Endothelial cell of hepatic sinusoid (primary cell): Measurements from ENCODE around the gene RPL10A.
"Not testable (repeated sequence)": the region's sequence is repeated elsewhere in the genome, so short reads cannot be mapped to it uniquely, and the experiment has no call there.

Experiments
- in situ Hi-C: cut with HindIII; loops from 2 replicates; pipeline ENCODE4 v1.10.0; 2017; ENCODE audit warnings: low sequenced_read_pairs

RPL10A gene

GRCh38 chr6:35506536-35506935 is 38.3 kb downstream of the RPL10A start:
- in situ Hi-C loops = no loop called here

DNA sequence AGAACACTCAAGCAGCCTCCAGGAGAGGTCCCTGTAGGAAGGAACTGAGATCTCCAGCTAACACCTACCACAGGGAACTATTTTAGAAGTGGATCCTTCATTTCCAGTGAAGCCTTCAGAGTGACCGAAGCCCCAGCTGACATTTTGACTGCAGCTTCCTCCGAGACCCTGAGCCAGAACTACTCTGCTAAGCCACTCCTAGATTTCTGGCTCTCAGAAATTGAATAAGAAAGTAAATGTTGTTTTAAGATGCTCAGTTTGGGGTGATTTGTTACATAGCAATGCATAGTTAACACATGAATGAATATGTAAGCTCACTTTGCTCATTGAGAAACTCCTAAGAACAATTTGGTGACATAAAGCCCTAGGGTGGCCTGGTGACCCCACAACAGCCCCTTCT is 39.0 kb downstream of the RPL10A start:
- in situ Hi-C loops = no loop called here

DNA sequence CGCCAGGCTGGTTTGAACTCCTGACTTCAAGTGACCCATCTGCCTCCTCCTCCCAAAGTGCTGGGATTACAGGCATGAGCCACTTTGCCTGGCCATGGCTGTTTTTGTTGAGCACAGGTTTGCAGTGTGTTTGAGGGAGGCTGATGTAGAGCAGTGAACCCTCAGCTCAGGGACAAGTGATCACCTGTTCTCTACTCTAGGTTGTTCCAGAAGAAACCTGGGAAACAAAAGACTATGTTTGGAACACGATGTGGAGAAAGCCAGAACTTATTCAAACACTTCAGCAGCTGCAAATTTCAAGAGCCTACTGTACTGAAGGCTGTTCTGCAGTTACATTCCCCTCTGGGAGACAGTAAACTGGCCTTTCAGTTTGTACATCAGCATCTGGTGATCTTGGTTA is 39.8 kb downstream of the RPL10A start:
- in situ Hi-C loops = no loop called here

GRCh38 chr6:35508542-35508941 is 40.3 kb downstream of the RPL10A start:
- in situ Hi-C loops = no loop called here

GRCh38 chr6:35510916-35511561 is 42.8 kb downstream of the RPL10A start:
- in situ Hi-C loops = loop anchor here (5.0 kb wide), 1 partner anchor 41 kb away; no protein-coding TSS in a partner anchor

DNA sequence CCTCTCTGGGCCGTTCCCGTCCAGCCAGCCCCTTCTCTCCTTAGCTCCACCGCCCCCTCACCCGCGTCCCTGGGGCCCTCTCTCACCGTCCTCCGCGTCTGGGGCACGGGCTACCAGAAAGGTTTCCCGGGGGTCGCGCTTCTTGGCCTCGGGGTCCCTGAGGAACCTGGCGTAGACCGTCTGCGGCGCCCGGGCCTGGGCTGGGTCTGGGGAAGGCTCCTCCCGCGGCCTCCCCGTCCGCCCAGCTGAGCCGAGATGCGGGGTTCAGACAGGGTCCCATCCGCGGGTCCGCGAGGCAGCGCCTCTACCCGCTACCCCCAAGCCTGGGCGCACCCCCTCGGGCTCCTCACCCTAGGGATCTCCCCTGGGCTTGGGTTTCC is 43.4 kb downstream of the RPL10A start:
- in situ Hi-C loops = loop anchor here (5.0 kb wide), 1 partner anchor 41 kb away; no protein-coding TSS in a partner anchor

DNA sequence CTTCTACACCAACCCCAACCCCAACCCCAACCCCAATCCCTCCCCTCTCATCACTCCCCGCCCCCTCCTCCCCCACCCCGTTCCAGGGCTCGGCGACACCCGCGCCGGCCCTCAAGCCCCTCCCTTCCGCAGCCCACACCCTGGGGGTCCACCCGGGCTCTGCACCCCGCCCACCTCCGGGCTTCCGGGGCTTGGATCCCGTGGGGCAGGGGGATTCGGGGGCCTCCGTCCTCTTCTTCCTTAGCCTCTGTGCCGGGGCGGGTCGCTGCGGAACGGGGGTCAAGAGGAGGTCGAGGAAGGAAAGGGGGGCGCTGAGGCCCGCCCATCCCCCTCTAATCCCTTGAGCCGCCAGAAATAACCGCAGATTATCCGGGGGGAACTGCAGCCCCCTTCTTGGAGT is 43.8 kb downstream of the RPL10A start:
- in situ Hi-C loops = loop anchor here (5.0 kb wide), 1 partner anchor 40 kb away; no protein-coding TSS in a partner anchor

DNA sequence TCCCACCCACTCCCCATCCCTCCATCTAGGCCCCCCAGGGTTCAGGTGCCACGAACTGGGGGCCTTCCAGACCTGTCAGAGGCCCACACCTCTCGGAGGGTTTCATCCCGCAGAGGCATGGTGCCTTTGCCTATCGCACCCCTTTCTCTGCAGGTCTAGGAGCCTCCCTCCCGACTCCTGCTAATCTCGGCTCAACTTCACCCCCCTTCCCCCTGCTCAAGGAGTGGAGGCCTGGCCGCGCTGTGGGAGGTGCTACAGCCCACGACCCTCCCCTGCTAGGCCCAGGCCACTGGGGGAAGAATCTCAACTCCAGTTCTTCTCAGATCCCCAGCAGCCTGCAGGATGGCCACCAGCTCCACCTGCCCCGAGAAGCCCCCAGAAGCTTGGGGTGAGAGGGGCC is 44.5 kb downstream of the RPL10A start, which contains the start of gene TULP1:
TULP1 (minus strand) TSS at position 157 of the 400 bp plus-strand sequence; CDS start at position 119, 38 bp downstream.
- in situ Hi-C loops = loop anchor here (5.0 kb wide), 1 partner anchor 40 kb away; no protein-coding TSS in a partner anchor

DNA sequence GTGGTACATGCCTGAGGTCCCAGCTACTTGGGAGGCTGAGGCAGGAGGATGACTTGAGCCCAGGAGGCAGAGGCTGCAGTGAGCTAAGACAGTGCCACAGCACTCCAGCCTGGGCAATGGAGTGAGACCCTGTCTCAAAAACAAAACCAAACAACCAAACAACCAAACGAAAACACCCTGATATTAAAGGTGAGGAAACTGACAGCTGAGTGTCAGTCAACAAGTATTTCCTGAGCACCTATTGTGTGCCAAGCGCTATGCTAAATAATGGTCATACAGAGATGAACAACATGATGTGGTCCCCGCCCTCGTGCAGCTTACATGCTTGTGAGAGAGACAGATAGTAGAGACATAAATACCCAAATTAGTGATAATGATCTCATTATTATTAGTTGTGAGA is 46.4 kb downstream of the RPL10A start:
- in situ Hi-C loops = loop anchor here (5.0 kb wide), 1 partner anchor 38 kb away; no protein-coding TSS in a partner anchor

DNA sequence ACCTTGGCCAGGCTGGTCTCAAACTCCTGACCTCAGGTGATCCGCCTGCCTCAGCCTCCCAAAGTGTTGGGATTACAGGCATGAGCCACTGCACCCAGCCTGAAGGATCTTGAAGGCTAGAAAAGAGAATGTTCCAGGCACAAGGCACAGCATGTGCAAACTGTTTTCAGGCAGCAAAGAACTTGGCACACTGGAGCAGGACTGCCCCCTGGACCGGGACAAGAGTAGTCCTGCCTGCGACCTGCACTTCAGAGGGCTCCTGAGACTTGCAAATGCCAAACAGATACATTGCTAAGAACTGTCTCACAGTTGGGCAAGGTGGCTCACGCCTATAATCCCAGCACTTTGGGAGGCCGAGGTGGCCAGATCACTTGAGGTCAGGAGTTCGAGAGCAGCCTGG is 47.7 kb downstream of the RPL10A start:
- in situ Hi-C loops = not testable (repeated sequence)

DNA sequence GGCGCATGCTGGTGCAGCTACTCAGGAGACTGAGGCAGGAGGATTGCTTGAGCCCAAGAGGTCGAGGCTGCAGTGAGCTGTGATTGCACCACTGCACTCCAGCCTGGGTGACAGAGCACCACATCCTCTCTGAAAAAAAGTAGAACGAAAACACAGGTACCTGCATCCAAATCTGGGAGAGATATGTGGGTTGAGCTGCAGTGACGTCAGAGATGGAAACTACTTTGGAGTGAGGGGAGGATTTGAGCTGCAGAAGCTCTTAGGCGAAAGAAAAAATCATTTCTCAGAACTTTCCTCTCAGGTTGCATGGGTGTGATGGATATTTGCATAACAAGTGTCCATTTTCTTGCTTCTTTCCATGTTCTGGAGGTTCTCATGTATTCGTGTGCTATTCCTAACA is 48.5 kb downstream of the RPL10A start:
- in situ Hi-C loops = no loop called here

- in situ Hi-C loops = not testable (repeated sequence)
Measured at GRCh38 chr6:35517978-35518377, 49.8 kb downstream of the RPL10A start.

- in situ Hi-C loops = no loop called here
Measured at GRCh38 chr6:35518566-35519312, 50.5 kb downstream of the RPL10A start.

DNA sequence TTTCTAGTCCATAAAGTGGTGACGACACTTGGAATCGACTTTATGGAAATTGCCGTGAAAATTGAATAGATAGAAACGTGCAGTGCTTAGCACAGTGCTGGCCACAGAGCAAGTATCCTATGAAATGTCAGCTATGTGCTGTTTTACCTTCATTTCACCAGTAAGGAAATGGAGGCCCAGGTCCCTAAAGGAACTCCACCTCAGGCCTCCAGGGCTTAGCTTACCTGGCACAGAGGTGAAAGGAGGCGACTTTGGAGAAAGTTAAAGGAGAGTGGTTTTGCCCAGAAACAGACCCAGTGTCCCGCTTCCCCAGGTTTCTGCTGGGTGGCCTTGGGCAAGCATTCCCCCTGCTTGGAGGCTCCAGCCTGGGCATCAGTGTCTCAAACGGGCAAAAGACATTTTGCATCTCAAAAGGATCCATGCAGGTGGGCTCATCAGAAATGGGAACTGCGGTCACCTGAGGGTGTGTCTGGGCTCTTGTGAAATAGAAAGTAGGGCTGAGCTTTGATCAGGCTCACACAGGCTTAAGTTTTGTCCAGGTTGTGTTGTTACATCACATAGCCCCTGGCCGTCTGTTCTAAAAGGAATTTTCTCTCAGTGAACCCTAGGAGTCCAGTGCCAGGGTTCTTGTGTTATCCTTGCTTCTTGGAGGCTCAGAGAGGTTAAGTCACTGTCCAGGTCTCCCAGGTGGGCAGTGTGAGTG is 51.3 kb downstream of the RPL10A start:
- in situ Hi-C loops = no loop called here
